ENCODE data around the gene NFATC4. TPM values are rescaled to one million over a fixed set of nuclear protein-coding genes. Genes with fewer than 3 reads are reported as not detected.

NFATC4 gene
- polyA plus RNA-seq, 1 donor from 2014 or later: 0.22 TPM

DNA sequence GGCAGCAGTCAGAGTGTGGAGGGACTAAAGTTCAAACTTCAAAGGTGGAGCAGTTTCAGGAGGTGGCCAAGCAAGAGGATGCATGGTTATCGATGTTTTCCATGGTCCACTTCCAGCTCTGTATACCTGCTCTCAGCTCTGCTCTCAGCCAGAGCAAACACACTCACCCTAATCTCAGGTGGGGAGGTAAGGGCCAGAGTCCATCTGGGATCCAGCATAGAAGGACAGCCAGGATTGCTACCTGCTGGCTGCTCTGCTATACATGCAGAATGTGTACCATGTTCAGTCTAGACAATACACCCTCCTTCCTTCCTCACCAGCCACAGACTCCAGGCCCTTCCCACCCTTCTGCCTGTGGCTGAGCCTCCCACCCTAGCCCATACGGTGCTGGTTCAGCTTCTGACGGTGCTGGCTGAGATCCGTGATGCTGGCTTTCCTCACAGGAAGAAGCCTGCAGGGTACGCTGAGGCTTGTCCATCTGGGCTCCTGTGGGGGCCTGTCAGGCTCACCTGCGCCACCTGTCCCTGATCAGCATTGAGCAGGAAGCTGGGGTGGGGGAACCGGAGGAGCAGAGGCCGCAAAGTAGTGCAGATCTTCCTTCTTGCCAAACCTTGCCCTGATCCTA is 59.0 kb downstream of the NFATC4 start:
- H3K36me3 ChIP-seq (ENCODE audit: insufficient read depth, low read length): no peaks in the 10 kb centered on the region
- TF ChIP-seq, protein P1, sequence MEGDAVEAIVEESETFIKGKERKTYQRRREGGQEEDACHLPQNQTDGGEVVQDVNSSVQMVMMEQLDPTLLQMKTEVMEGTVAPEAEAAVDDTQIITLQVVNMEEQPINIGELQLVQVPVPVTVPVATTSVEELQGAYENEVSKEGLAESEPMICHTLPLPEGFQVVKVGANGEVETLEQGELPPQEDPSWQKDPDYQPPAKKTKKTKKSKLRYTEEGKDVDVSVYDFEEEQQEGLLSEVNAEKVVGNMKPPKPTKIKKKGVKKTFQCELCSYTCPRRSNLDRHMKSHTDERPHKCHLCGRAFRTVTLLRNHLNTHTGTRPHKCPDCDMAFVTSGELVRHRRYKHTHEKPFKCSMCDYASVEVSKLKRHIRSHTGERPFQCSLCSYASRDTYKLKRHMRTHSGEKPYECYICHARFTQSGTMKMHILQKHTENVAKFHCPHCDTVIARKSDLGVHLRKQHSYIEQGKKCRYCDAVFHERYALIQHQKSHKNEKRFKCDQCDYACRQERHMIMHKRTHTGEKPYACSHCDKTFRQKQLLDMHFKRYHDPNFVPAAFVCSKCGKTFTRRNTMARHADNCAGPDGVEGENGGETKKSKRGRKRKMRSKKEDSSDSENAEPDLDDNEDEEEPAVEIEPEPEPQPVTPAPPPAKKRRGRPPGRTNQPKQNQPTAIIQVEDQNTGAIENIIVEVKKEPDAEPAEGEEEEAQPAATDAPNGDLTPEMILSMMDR (IDR thresholded peaks at IDR 0.05; ENCODE audit: poor library complexity, severe bottlenecking): no peak
- TF ChIP-seq EZH2 (IDR thresholded peaks at IDR 0.05; ENCODE audit: borderline replicate concordance, insufficient read depth, low read length, poor library complexity, severe bottlenecking) (no peak), RAD21 (conservative IDR thresholded peaks at IDR 0.05) (no peak), TAF1 (IDR thresholded peaks at IDR 0.05; ENCODE audit: low read depth) (no peak), SMC3 (conservative IDR thresholded peaks at IDR 0.05; ENCODE audit: poor library complexity) (no peak), POLR2AphosphoS5 (IDR thresholded peaks at IDR 0.05) (no peak), MXI1 (conservative IDR thresholded peaks at IDR 0.05; ENCODE audit: poor library complexity, severe bottlenecking) (no peak), EP300 (conservative IDR thresholded peaks at IDR 0.05; ENCODE audit: poor library complexity, severe bottlenecking) (no peak)
- TF ChIP-seq, protein P2, sequence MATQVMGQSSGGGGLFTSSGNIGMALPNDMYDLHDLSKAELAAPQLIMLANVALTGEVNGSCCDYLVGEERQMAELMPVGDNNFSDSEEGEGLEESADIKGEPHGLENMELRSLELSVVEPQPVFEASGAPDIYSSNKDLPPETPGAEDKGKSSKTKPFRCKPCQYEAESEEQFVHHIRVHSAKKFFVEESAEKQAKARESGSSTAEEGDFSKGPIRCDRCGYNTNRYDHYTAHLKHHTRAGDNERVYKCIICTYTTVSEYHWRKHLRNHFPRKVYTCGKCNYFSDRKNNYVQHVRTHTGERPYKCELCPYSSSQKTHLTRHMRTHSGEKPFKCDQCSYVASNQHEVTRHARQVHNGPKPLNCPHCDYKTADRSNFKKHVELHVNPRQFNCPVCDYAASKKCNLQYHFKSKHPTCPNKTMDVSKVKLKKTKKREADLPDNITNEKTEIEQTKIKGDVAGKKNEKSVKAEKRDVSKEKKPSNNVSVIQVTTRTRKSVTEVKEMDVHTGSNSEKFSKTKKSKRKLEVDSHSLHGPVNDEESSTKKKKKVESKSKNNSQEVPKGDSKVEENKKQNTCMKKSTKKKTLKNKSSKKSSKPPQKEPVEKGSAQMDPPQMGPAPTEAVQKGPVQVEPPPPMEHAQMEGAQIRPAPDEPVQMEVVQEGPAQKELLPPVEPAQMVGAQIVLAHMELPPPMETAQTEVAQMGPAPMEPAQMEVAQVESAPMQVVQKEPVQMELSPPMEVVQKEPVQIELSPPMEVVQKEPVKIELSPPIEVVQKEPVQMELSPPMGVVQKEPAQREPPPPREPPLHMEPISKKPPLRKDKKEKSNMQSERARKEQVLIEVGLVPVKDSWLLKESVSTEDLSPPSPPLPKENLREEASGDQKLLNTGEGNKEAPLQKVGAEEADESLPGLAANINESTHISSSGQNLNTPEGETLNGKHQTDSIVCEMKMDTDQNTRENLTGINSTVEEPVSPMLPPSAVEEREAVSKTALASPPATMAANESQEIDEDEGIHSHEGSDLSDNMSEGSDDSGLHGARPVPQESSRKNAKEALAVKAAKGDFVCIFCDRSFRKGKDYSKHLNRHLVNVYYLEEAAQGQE (IDR thresholded peaks at IDR 0.05; ENCODE audit: borderline replicate concordance): no peak
- H3K4me3 ChIP-seq (ENCODE audit: low read length): no peak overlapping the region
- no peaks in the 10 kb centered on the region for H3K9me2 ChIP-seq (ENCODE audit: insufficient read depth, low read length)
- H3K79me2 ChIP-seq (replicated peaks; ENCODE audit: insufficient read depth, low read length): no peaks in the 10 kb centered on the region
- no peak overlapping the region for H2AFZ ChIP-seq (ENCODE audit: low read depth, low read length)
- no peak overlapping the region for H3K9ac ChIP-seq (ENCODE audit: low read length)
- H4K20me1 ChIP-seq (ENCODE audit: insufficient read depth): no peaks in the 10 kb centered on the region
- no peaks in the 10 kb centered on the region for H3K9me3 ChIP-seq (ENCODE audit: low read length)
- no peak overlapping the region for H3K27ac ChIP-seq (ENCODE audit: low read length)
- no peaks in the 10 kb centered on the region for H3F3A ChIP-seq (ENCODE audit: insufficient read depth, low read length, poor library complexity, severe bottlenecking)
- H3K27me3 ChIP-seq (ENCODE audit: insufficient read depth, low read depth, low read length): peaks cover 9% of the 10 kb centered on the region
- no peak overlapping the region for H3K4me2 ChIP-seq (ENCODE audit: low read length)

DNA sequence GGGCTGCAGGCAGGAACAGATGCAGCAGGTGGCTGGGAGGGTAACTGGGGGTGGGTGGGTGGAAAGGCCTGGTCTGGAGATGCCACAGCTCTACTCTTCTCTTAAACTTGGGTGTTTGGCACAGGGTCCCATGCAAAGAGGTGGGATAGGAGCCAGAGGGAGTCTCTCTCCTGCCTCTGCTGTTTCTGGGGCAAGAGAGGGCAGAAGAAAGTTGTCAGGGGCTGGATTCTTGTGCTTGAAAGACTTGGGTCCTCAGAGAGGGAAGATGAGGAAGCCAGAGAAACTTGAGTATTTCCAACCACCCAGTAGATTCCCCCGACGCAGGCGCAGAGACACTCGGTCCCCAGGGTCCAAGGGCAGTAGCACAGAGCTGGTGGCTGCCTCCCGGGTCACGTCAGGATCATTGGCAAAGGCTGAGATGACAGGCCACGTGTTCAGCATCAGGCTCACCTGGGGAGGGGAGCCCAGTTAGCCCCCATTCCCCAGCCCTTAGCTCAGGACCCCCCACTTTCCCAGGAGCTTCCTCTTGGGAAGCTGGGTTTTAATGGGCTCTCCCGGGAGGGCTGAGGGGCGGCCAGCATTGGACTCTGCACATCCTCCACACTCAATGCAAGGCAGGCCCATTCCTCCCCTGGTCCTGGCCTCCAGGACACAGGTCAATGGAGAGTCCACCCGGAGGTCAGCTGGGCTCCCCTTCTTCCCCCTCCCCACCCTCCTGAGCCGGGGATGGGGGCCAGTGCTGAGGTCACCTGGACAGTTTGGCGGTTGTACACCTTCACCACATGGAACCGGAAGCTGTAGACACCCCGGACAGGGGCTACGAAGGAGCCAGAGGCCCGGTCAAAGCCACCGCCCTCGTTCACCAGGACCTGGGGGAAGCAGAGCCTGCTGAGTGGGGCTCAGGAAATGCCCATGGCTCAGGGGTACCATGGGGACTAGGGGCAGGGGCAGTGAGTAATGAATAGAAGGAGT is 59.8 kb downstream of the NFATC4 start:
- Histone ChIP-seq H3K9ac (ENCODE audit: low read length) (no peak overlapping the region), H3K27me3 (ENCODE audit: insufficient read depth, low read depth, low read length) (peaks cover 9% of the 10 kb centered on the region), H3K9me2 (ENCODE audit: insufficient read depth, low read length) (no peaks in the 10 kb centered on the region), H3K79me2 (replicated peaks; ENCODE audit: insufficient read depth, low read length) (no peaks in the 10 kb centered on the region), H3K27ac (ENCODE audit: low read length) (no peak overlapping the region), H3K36me3 (ENCODE audit: insufficient read depth, low read length) (no peaks in the 10 kb centered on the region), H4K20me1 (ENCODE audit: insufficient read depth) (no peaks in the 10 kb centered on the region), H3K4me2 (ENCODE audit: low read length) (no peak overlapping the region), H3K9me3 (ENCODE audit: low read length) (no peaks in the 10 kb centered on the region), H2AFZ (ENCODE audit: low read depth, low read length) (no peak overlapping the region), H3K4me3 (ENCODE audit: low read length) (no peak overlapping the region), H3F3A (ENCODE audit: insufficient read depth, low read length, poor library complexity, severe bottlenecking) (no peaks in the 10 kb centered on the region)
- no peak for TF ChIP-seq RAD21 (conservative IDR thresholded peaks at IDR 0.05)

Data from neural cell (in vitro differentiated cells).